NCI-H1436 (cell line): Measurements from ENCODE around the gene USP9X.
"Not testable (repeated sequence)": the region's sequence is repeated elsewhere in the genome, so short reads cannot be mapped to it uniquely, and the experiment has no call there.

Source experiments
- DNase-seq: peaks from one replicate; lab custom pipeline; 2025; lab: John Stamatoyannopoulos, UW

Gene USP9X

GRCh38 chrX:41198410-41198809 is 113.2 kb downstream of the USP9X start:
- no peak for DNase-seq

GRCh38 chrX:41200785-41201184 is 115.5 kb downstream of the USP9X start:
- no peak for DNase-seq

- no peak for DNase-seq
Observed at GRCh38 chrX:41209853-41210252, 124.6 kb downstream of the USP9X start.

GRCh38 chrX:41224605-41225004 is 139.4 kb downstream of the USP9X start:
- no peak for DNase-seq

- DNase-seq: no peak
Observed at GRCh38 chrX:41233988-41234387, 148.7 kb downstream of the USP9X start.

- DNase-seq: not testable (repeated sequence)
Observed at GRCh38 chrX:41234471-41234870, 149.2 kb downstream of the USP9X start.

- DNase-seq: no peak
Observed at GRCh38 chrX:41234962-41235361, 149.7 kb downstream of the USP9X start.

- DNase-seq: no peak
Observed at GRCh38 chrX:41236629-41237028, 151.4 kb downstream of the USP9X start.

- no peak for DNase-seq
Observed at GRCh38 chrX:41240509-41240908, 155.3 kb downstream of the USP9X start.

GRCh38 chrX:41241962-41242361 is 156.7 kb downstream of the USP9X start:
- DNase-seq: no peak

GRCh38 chrX:41245641-41246040 is 160.4 kb downstream of the USP9X start:
- DNase-seq: no peak

GRCh38 chrX:41250867-41251266 is 165.6 kb downstream of the USP9X start:
- no peak for DNase-seq

- no peak for DNase-seq
Observed at GRCh38 chrX:41257801-41258200, 172.6 kb downstream of the USP9X start.

- no peak for DNase-seq
Observed at GRCh38 chrX:41258226-41258625, 173.0 kb downstream of the USP9X start.

GRCh38 chrX:41258871-41259270 is 173.6 kb downstream of the USP9X start:
- DNase-seq: no peak

- no peak for DNase-seq
Observed at GRCh38 chrX:41259516-41259915, 174.3 kb downstream of the USP9X start.

GRCh38 chrX:41265615-41266014 is 180.4 kb downstream of the USP9X start:
- no peak for DNase-seq

- no peak for DNase-seq
Observed at GRCh38 chrX:41273638-41274037, 188.4 kb downstream of the USP9X start.

- DNase-seq: no peak
Observed at GRCh38 chrX:41275661-41276609, 190.7 kb downstream of the USP9X start.

GRCh38 chrX:41276661-41277506 is 191.6 kb downstream of the USP9X start:
- no peak for DNase-seq

- DNase-seq: not testable (repeated sequence)
Observed at GRCh38 chrX:41282307-41282706, 197.1 kb downstream of the USP9X start.

GRCh38 chrX:41285928-41286327 is 200.7 kb downstream of the USP9X start:
- not testable (repeated sequence) for DNase-seq
